Measurements from ENCODE around the gene SH2D2A. TPM values are rescaled to one million over a fixed set of nuclear protein-coding genes. Genes with fewer than 3 reads are reported as not detected.
"Not testable (repeated sequence)": the region's sequence is repeated elsewhere in the genome, so short reads cannot be mapped to it uniquely, and the experiment has no call there.

Gene SH2D2A
- total RNA-seq, 1 donor from 2014 or later: not detected

- DNase-seq (ENCODE audit: low spot score, unreplicated experiment): no peak
- H3K36me3 Mint-ChIP-seq (ENCODE audit: insufficient read depth): peaks cover 1% of the 10 kb centered on the region
- H3K27ac Mint-ChIP-seq: no peak overlapping the region
- H3K27me3 Mint-ChIP-seq: no peaks in the 10 kb centered on the region
- no peak overlapping the region for H3K4me3 Mint-ChIP-seq (ENCODE audit: low read depth)
- TF ChIP-seq, protein P1, sequence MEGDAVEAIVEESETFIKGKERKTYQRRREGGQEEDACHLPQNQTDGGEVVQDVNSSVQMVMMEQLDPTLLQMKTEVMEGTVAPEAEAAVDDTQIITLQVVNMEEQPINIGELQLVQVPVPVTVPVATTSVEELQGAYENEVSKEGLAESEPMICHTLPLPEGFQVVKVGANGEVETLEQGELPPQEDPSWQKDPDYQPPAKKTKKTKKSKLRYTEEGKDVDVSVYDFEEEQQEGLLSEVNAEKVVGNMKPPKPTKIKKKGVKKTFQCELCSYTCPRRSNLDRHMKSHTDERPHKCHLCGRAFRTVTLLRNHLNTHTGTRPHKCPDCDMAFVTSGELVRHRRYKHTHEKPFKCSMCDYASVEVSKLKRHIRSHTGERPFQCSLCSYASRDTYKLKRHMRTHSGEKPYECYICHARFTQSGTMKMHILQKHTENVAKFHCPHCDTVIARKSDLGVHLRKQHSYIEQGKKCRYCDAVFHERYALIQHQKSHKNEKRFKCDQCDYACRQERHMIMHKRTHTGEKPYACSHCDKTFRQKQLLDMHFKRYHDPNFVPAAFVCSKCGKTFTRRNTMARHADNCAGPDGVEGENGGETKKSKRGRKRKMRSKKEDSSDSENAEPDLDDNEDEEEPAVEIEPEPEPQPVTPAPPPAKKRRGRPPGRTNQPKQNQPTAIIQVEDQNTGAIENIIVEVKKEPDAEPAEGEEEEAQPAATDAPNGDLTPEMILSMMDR (IDR thresholded peaks at IDR 0.05; ENCODE audit: unreplicated experiment): no peak
- no peaks in the 10 kb centered on the region for H3K4me1 Mint-ChIP-seq (ENCODE audit: low read depth)
- no peaks in the 10 kb centered on the region for H3K9me3 Mint-ChIP-seq (ENCODE audit: low read depth)
Observed at GRCh38 chr1:156760092-156760795, 56.4 kb downstream of the SH2D2A start.

DNA sequence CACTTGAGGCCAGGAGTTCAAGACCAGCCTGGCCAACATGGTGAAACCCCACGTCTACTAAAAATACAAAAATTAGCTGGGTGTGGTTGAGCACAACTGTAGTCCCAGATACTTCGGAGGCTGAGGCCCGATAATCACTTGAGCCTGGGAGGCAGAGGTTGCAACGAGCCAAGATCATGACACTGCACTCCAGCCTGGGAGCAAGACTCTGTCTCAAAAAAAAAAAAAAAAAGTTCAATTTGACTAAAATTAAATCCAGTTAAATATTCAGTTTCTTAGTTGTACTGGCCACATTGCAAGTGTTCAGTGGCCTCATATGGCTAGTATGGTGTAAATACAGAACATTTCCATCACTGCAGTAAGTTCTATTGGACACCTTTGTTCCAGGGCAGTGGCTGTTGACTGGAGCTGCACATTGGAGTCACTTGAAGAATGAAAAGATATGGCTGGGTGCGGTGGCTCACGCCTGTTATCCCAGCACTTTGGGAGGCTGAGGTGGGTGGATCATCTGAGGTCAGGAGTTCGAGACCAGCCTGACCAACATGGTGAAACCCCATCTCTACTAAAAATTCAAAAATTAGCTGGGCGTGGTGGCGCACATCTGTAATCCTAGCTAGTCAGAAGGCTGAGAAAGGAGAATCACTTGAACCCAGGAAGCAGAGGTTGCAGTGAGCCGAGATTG is 58.9 kb downstream of the SH2D2A start:
- H3K4me1 Mint-ChIP-seq (ENCODE audit: low read depth); H3K36me3 Mint-ChIP-seq (ENCODE audit: insufficient read depth); H3K4me3 Mint-ChIP-seq (ENCODE audit: low read depth); DNase-seq (ENCODE audit: low spot score, unreplicated experiment); H3K27ac Mint-ChIP-seq; H3K27me3 Mint-ChIP-seq; H3K9me3 Mint-ChIP-seq (ENCODE audit: low read depth): not testable (repeated sequence)

- peaks cover 1% of the 10 kb centered on the region for H3K36me3 Mint-ChIP-seq (ENCODE audit: insufficient read depth)
- H3K27ac Mint-ChIP-seq: no peak overlapping the region
- TF ChIP-seq, protein P1 (IDR thresholded peaks at IDR 0.05; ENCODE audit: unreplicated experiment): no peak
- H3K27me3 Mint-ChIP-seq: no peaks in the 10 kb centered on the region
- no peaks in the 10 kb centered on the region for H3K9me3 Mint-ChIP-seq (ENCODE audit: low read depth)
- DNase-seq (ENCODE audit: low spot score, unreplicated experiment): no peak
- no peak overlapping the region for H3K4me3 Mint-ChIP-seq (ENCODE audit: low read depth)
- H3K4me1 Mint-ChIP-seq (ENCODE audit: low read depth): peaks cover 5% of the 10 kb centered on the region
Observed at GRCh38 chr1:156756355-156756754, 60.3 kb downstream of the SH2D2A start.

Other genes starting within 250 kb of the SH2D2A start
- gene IQGAP3, start 244.3 kb downstream of the SH2D2A start, total RNA-seq: 29.6 and 32.4 TPM in 2 replicates
- not detected in 2 replicates for gene TTC24, start 237.1 kb downstream of the SH2D2A start, total RNA-seq
- gene NAXE, start 225.1 kb downstream of the SH2D2A start, total RNA-seq: 108 and 115 TPM in 2 replicates
- gene GPATCH4, start 215.4 kb downstream of the SH2D2A start, total RNA-seq: 26.2 and 27.0 TPM in 2 replicates
- gene HAPLN2, start 197.4 kb downstream of the SH2D2A start, total RNA-seq: 0.38 and 0.93 TPM in 2 replicates
- gene BCAN, start 174.7 kb downstream of the SH2D2A start, total RNA-seq: not detected in 2 replicates
- 33.9 and 39.2 TPM in 2 replicates for gene NES, start 139.4 kb downstream of the SH2D2A start, total RNA-seq
- 70.4 and 125 TPM in 2 replicates for gene CRABP2, start 111.3 kb downstream of the SH2D2A start, total RNA-seq
- 40.0 and 42.4 TPM in 2 replicates for gene METTL25B, start 88.4 kb downstream of the SH2D2A start, total RNA-seq
- gene ISG20L2, start 88.1 kb downstream of the SH2D2A start, total RNA-seq: 36.9 and 38.9 TPM in 2 replicates
- 35.9 and 43.2 TPM in 2 replicates for gene MRPL24, start 75.8 kb downstream of the SH2D2A start, total RNA-seq
- gene HDGF, start 65.2 kb downstream of the SH2D2A start, total RNA-seq: 280 and 288 TPM in 2 replicates
- 93.2 TPM in 2 replicates for gene PRCC, start 49.3 kb downstream of the SH2D2A start, total RNA-seq
- not detected in 2 replicates for gene INSRR, start 42.3 kb upstream of the SH2D2A start, total RNA-seq
- gene NTRK1, start 44.0 kb upstream of the SH2D2A start, total RNA-seq: 0.36 TPM in 1 of 2 replicates, not detected in the other
- gene PEAR1, start 76.9 kb upstream of the SH2D2A start, total RNA-seq: 0.20 TPM in 1 of 2 replicates, not detected in the other
- not detected in 2 replicates for gene LRRC71, start 103.8 kb upstream of the SH2D2A start, total RNA-seq
- 55.9 and 56.7 TPM in 2 replicates for gene ARHGEF11, start 228.9 kb upstream of the SH2D2A start, total RNA-seq

Measured in progenitor cell of endocrine pancreas (in vitro differentiated cells).